ENCODE results near the gene CTDSPL.
"Not testable (repeated sequence)": the region's sequence is repeated elsewhere in the genome, so short reads cannot be mapped to it uniquely, and the experiment has no call there.

The CTDSPL gene

DNA sequence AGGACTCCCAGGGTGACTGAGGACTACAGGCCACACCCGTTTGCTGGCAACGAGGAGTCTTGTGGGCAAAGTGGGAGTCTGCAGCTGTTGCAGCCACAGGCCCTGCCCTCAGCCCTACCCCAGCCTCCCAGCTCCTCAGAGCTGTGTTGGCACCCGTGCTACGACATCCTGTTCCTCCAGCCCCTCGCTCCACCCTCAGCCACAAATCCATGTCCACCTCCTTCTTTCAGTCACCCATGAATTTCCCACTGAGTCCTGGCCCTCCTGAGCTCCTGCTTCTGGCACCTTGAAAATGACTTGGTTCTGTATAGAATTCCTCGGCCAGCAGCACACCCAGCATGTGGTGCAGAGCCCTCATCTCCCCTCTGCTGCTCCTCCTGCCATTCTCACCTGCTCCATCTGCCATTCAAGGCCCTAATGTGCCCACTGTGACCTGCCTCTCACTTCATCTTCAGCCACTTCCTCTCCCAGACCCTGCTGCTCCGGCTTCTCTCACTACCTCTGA lies 108.0 kb downstream of the CTDSPL start:
- no peak for TF ChIP-seq YY1 (IDR thresholded peaks at IDR 0.05; ENCODE audit: insufficient read depth, insufficient read length)
- no peak for TF ChIP-seq SUZ12 (IDR thresholded peaks at IDR 0.05; ENCODE audit: extremely low read depth, insufficient read depth, insufficient read length)
- TF ChIP-seq ZNF274 (IDR thresholded peaks at IDR 0.05; ENCODE audit: low read depth, low read length) = no peak
- no peak overlapping the region for H3K4me3 ChIP-seq (ENCODE audit: insufficient read length, low read depth)
- no peaks in the 10 kb centered on the region for H3K9me3 ChIP-seq (ENCODE audit: insufficient read depth, low read length)
- no peak overlapping the region for H3K9ac ChIP-seq (ENCODE audit: insufficient read length, low read depth)
- H3K36me3 ChIP-seq (ENCODE audit: insufficient read depth, insufficient read length, low read length) = peaks cover 55% of the 10 kb centered on the region
- no peak for DNase-seq (ENCODE audit: low read depth, low spot score)
- H3K27me3 ChIP-seq (ENCODE audit: insufficient read depth, insufficient read length) = no peaks in the 10 kb centered on the region
- peaks cover 2% of the 10 kb centered on the region for H3K4me1 ChIP-seq (ENCODE audit: insufficient read depth, insufficient read length)

DNA sequence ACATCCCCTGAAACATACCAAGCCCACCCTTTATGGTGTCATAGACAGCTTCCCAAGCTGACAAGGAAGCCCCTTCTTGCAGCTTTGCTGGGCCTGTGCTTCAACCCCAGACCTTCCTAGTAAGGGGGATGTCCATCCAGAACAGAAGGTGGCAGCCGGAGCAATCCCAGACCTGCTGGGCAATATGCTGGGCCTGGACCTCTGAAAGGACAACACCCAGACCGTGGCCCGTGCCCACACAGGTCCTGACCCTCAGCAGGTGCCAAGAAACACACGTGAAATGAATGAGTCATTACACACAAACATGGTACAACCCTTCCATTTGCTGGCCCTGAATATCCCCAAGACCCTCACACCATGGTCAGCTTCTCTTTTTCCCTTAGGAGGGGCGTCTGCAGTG lies 109.1 kb downstream of the CTDSPL start:
- peaks cover 2% of the 10 kb centered on the region for H3K4me1 ChIP-seq (ENCODE audit: insufficient read depth, insufficient read length)
- H3K27me3 ChIP-seq (ENCODE audit: insufficient read depth, insufficient read length) = no peaks in the 10 kb centered on the region
- no peak overlapping the region for H3K9ac ChIP-seq (ENCODE audit: insufficient read length, low read depth)
- no peaks in the 10 kb centered on the region for H3K9me3 ChIP-seq (ENCODE audit: insufficient read depth, low read length)
- TF ChIP-seq YY1 (IDR thresholded peaks at IDR 0.05; ENCODE audit: insufficient read depth, insufficient read length) = no peak
- no peak for TF ChIP-seq ZNF274 (IDR thresholded peaks at IDR 0.05; ENCODE audit: low read depth, low read length)
- no peak for TF ChIP-seq SUZ12 (IDR thresholded peaks at IDR 0.05; ENCODE audit: extremely low read depth, insufficient read depth, insufficient read length)
- no peak overlapping the region for H3K4me3 ChIP-seq (ENCODE audit: insufficient read length, low read depth)
- peaks cover 61% of the 10 kb centered on the region for H3K36me3 ChIP-seq (ENCODE audit: insufficient read depth, insufficient read length, low read length)
- DNase-seq (ENCODE audit: low read depth, low spot score) = no peak

DNA sequence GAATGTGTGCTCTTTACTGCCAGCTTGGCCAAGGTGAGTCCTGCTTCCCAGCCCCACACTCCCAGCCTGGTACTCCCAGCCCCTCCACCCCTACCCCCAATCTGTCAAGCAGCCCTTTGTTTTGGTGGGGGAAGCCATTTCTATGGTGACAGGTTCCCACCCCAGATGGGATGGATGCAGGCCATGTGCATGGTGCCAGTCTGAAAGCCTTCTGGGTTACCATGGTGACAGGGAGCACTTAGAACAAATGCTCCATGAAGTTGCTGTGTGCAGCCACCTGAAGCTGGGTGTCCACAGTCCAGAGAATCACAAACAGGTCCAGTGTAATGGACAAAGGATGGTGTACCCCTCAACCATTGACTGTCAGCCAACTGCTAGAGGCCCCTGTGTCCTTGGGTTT lies 109.8 kb downstream of the CTDSPL start:
- H3K9ac ChIP-seq (ENCODE audit: insufficient read length, low read depth) = no peak overlapping the region
- no peaks in the 10 kb centered on the region for H3K9me3 ChIP-seq (ENCODE audit: insufficient read depth, low read length)
- no peaks in the 10 kb centered on the region for H3K27me3 ChIP-seq (ENCODE audit: insufficient read depth, insufficient read length)
- TF ChIP-seq SUZ12 (IDR thresholded peaks at IDR 0.05; ENCODE audit: extremely low read depth, insufficient read depth, insufficient read length) (no peak), YY1 (IDR thresholded peaks at IDR 0.05; ENCODE audit: insufficient read depth, insufficient read length) (no peak), ZNF274 (IDR thresholded peaks at IDR 0.05; ENCODE audit: low read depth, low read length) (no peak)
- H3K4me1 ChIP-seq (ENCODE audit: insufficient read depth, insufficient read length) = peaks cover 2% of the 10 kb centered on the region
- no peak for DNase-seq (ENCODE audit: low read depth, low spot score)
- peaks cover 66% of the 10 kb centered on the region for H3K36me3 ChIP-seq (ENCODE audit: insufficient read depth, insufficient read length, low read length)
- no peak overlapping the region for H3K4me3 ChIP-seq (ENCODE audit: insufficient read length, low read depth)

DNA sequence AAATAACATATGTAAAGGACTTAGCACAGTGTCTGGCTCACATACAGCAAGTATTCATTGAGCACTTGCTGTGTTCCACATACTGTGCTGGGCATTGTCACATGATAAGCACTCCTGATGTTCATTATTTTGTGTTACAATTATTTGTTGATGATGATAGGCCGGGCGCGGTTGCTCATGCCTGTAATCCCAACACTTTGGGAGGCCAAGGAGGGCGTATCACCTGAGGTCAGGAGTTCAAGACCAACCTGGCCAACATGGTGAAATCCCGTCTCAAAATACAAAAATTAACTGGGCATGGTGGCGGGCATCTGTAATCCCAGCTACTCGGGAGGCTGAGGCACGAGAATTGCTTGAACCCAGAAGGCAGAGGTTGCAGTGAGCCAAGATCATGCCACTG lies 110.4 kb downstream of the CTDSPL start:
- H3K4me1 ChIP-seq (ENCODE audit: insufficient read depth, insufficient read length); DNase-seq (ENCODE audit: low read depth, low spot score); H3K9me3 ChIP-seq (ENCODE audit: insufficient read depth, low read length); H3K9ac ChIP-seq (ENCODE audit: insufficient read length, low read depth); H3K4me3 ChIP-seq (ENCODE audit: insufficient read length, low read depth); H3K27me3 ChIP-seq (ENCODE audit: insufficient read depth, insufficient read length): not testable (repeated sequence)
- H3K36me3 ChIP-seq (ENCODE audit: insufficient read depth, insufficient read length, low read length) = peaks cover 67% of the 10 kb centered on the region

DNA sequence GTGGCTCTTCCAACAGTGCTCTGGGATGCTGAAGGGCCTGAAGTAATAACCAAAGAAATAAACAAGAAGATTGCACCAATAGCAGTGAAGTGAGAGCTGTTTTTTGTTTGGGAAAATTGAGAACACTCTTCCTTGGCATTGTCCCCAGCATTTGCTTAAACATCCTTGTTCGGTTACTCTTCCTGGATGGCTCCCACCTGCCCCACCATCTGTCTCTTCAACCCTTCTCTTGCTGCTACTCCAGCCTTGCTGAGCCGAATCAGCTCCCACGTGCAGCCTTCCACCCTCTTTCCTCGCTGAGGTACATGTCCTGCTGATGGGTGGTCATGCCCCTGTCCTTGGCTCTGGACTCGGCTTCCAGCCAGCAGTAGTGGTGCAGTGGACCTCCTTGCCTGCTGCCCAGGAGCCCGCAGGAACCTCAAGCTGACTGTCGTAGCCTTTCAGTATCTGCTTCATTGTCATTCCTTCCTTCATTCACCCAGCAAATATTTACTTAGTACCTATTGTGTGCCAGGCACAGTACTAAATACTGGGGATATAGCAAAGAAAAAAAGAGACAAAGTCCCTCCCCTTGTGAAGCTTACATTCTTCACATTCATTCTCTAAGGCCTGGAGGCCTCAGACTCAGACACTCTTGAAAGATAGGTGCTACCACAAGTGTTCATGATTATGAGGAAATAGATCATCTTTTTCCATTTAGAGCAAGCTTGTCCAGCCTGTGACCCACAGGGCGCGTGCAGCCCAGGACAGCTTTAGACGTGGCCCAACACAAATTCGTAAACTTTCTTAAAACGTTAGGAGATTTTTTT lies 111.8 kb downstream of the CTDSPL start:
- no peak for TF ChIP-seq YY1 (IDR thresholded peaks at IDR 0.05; ENCODE audit: insufficient read depth, insufficient read length)
- TF ChIP-seq SUZ12 (IDR thresholded peaks at IDR 0.05; ENCODE audit: extremely low read depth, insufficient read depth, insufficient read length) = no peak
- no peak for TF ChIP-seq ZNF274 (IDR thresholded peaks at IDR 0.05; ENCODE audit: low read depth, low read length)
- H3K9me3 ChIP-seq (ENCODE audit: insufficient read depth, low read length) = no peaks in the 10 kb centered on the region
- no peak overlapping the region for H3K4me3 ChIP-seq (ENCODE audit: insufficient read length, low read depth)
- peaks cover 61% of the 10 kb centered on the region for H3K36me3 ChIP-seq (ENCODE audit: insufficient read depth, insufficient read length, low read length)
- no peak overlapping the region for H3K9ac ChIP-seq (ENCODE audit: insufficient read length, low read depth)
- DNase-seq (ENCODE audit: low read depth, low spot score) = no peak
- peaks cover 2% of the 10 kb centered on the region for H3K4me1 ChIP-seq (ENCODE audit: insufficient read depth, insufficient read length)
- no peaks in the 10 kb centered on the region for H3K27me3 ChIP-seq (ENCODE audit: insufficient read depth, insufficient read length)

DNA sequence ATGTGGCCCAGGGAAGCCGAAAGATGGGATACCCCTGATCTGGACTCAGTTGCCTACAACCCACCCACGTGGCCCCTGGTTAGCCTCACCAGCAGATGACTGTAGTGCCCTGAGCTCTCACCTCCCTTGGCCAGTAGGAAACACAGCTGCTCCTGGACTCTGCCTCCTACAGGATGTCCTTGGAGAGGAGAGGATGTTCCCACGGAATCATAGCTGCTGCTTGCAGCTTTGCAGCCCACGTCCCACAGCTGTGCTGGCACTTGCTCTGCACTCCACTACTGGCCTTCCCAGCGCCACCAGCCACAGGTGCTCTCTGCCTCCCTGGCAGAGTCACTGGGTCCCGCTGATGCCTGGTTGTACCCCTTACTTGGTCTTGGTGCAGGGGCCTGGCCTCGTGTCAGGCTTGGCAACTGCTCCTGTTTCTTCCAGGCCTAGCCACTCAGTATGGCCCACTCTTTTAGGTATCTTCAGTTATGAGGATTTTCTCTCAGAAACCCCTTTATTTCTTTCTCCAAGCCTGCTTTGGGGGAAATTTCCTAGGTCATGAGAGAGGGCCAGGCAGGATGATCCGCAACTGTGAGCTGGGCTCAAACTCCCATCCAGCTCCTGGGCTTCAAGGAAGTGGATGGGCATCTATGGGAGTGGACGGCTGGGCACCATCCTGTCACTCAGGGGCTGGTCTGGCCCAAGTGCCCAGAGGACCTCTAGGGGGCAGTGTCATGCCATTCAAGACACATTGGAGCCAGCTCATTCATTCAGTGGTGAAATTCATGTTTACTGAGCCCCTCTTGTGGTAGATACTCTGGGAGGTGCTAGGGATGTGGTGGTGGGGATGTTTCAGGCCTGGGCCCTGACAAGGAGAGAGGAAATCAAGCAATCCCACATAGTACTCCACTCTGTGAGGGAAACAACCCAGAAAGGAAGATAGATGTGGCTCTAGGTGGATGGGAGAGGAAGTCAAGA lies 112.7 kb downstream of the CTDSPL start:
- no peak overlapping the region for H3K4me3 ChIP-seq (ENCODE audit: insufficient read length, low read depth)
- no peak overlapping the region for H3K9ac ChIP-seq (ENCODE audit: insufficient read length, low read depth)
- no peaks in the 10 kb centered on the region for H3K9me3 ChIP-seq (ENCODE audit: insufficient read depth, low read length)
- TF ChIP-seq YY1 (IDR thresholded peaks at IDR 0.05; ENCODE audit: insufficient read depth, insufficient read length) (no peak), ZNF274 (IDR thresholded peaks at IDR 0.05; ENCODE audit: low read depth, low read length) (no peak), SUZ12 (IDR thresholded peaks at IDR 0.05; ENCODE audit: extremely low read depth, insufficient read depth, insufficient read length) (no peak)
- no peaks in the 10 kb centered on the region for H3K27me3 ChIP-seq (ENCODE audit: insufficient read depth, insufficient read length)
- peaks cover 54% of the 10 kb centered on the region for H3K36me3 ChIP-seq (ENCODE audit: insufficient read depth, insufficient read length, low read length)
- DNase-seq (ENCODE audit: low read depth, low spot score) = peak; percentile 68
- H3K4me1 ChIP-seq (ENCODE audit: insufficient read depth, insufficient read length) = peaks cover 2% of the 10 kb centered on the region
